Osteoblast (primary cell): Measurements from ENCODE around the gene ABCG8. TPM values are rescaled to one million over a fixed set of nuclear protein-coding genes. Genes with fewer than 3 reads are reported as not detected.

Source experiments
- DNase-seq: peaks from one replicate; pipeline ENCODE4 v3.0.0; 2011; ENCODE audit warnings: low spot score, mixed read lengths; ENCODE audit not compliant: insufficient read length; ENCODE audit errors: missing footprints
- H2AFZ ChIP-seq: 2 replicates; pipeline ENCODE4 v1.6.0; 2011; ENCODE audit warnings: mild to moderate bottlenecking, low read length
- H3K27ac ChIP-seq: 2 replicates; pipeline ENCODE4 v1.5.1; 2011; ENCODE audit warnings: mild to moderate bottlenecking, low read depth, low read length, moderate library complexity
- H3K27me3 ChIP-seq: 2 replicates; pipeline ENCODE4 v1.6.0; 2012; ENCODE audit warnings: mild to moderate bottlenecking, control low read depth, inconsistent platforms, low read length, moderate library complexity; ENCODE audit not compliant: insufficient read depth
- H3K36me3 ChIP-seq: 2 replicates; pipeline ENCODE4 v1.5.1; 2011; ENCODE audit warnings: mild to moderate bottlenecking, low read length, control low read depth, moderate library complexity; ENCODE audit not compliant: insufficient read depth
- H3K4me1 ChIP-seq: 2 replicates; pipeline ENCODE4 v1.5.1; 2011; ENCODE audit warnings: mild to moderate bottlenecking, low read length, control low read depth, moderate library complexity; ENCODE audit not compliant: insufficient read depth
- H3K4me2 ChIP-seq: 2 replicates; pipeline ENCODE4 v1.6.0; 2011; ENCODE audit warnings: mild to moderate bottlenecking, low read length; ENCODE audit not compliant: insufficient read depth
- H3K4me3 ChIP-seq: fragments of 200-600 bp; sonication (generic); 3 replicates; pipeline ENCODE4 v1.5.1; 2012; ENCODE audit warnings: mild to moderate bottlenecking, low read length, inconsistent platforms; ENCODE audit not compliant: insufficient read depth
- H3K79me2 ChIP-seq: 2 replicates; pipeline ENCODE4 v1.6.0; 2012; ENCODE audit warnings: mild to moderate bottlenecking, low read length, control low read depth, inconsistent platforms; ENCODE audit not compliant: insufficient read depth
- H3K9me3 ChIP-seq: 2 replicates; pipeline ENCODE4 v1.5.1; 2011; ENCODE audit warnings: low read depth, low read length, control low read depth
- H4K20me1 ChIP-seq: 2 replicates; pipeline ENCODE4 v1.6.0; 2012; ENCODE audit warnings: mild to moderate bottlenecking, low read length, control low read depth; ENCODE audit not compliant: insufficient read depth
- total RNA-seq: library from RNA; depleted of rRNA; stranded (reverse); fragments of >200 nt; gene quantifications from 2 replicates; pipeline ENCODE4 v1.2.3, GENCODE V29; 2012
- TF ChIP-seq, protein P1 (sequence below): IDR thresholded peaks from 2 replicates; pipeline ENCODE4 v1.5.1; 2011; ENCODE audit warnings: mild to moderate bottlenecking, low read depth, low read length, moderate library complexity; ENCODE audit errors: extremely low read depth

ABCG8 gene
- total RNA-seq, result not detected in 2 replicates

DNA sequence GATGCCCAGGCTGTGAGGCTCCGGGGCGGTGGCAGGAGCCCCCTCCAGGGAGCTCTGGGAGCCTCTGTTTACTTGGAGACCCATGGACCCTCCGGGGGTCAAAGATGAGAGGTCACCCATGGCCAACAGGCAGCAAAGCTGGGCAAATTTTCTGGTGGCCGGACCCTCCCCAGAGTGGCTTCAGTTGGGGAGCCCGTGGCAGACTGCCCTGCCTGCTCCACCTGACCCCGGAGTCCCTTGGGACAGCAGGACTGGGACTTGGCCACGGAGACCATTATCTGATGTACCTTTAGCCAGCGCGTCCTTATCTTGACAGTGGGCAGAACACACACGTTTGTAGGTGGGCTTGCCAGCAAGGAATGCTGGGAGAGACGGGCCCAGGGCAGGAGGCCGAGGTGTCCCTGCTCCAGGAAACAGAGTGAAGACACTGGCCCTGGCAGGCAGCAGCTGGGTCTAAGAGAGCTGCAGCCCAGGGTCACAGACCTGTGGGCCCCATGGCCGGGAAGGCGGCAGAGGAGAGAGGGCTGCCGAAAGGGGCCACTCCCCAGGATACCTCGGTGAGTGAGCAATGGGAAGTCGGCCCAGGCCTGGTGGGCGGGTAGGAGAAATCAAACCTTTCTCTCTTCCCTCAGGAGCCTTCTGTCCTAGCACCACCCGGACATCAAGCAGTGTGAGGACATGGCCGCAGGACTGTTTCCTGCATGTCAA lies at the start of gene ABCG8, which contains the start of gene ABCG5:
TSS of gene ABCG8 (plus strand) at position 412 of the 708 bp plus-strand sequence. CDS start at position 495, 83 bp downstream.
TSS of gene ABCG5 (minus strand) at position 280 of the 708 bp plus-strand sequence. CDS start at position 120, 160 bp downstream.
- H3K4me3 ChIP-seq, result no peak within 1 kb of the TSS
- H3K4me2 ChIP-seq, result no peak within 1 kb of the TSS
- no peaks in the 10 kb centered on the region for H4K20me1 ChIP-seq
- no peaks in the 10 kb centered on the region for H3K9me3 ChIP-seq
- no peaks in the 10 kb centered on the region for H3K79me2 ChIP-seq
- no peaks in the 10 kb centered on the region for H3K36me3 ChIP-seq
- TF ChIP-seq, protein P1, sequence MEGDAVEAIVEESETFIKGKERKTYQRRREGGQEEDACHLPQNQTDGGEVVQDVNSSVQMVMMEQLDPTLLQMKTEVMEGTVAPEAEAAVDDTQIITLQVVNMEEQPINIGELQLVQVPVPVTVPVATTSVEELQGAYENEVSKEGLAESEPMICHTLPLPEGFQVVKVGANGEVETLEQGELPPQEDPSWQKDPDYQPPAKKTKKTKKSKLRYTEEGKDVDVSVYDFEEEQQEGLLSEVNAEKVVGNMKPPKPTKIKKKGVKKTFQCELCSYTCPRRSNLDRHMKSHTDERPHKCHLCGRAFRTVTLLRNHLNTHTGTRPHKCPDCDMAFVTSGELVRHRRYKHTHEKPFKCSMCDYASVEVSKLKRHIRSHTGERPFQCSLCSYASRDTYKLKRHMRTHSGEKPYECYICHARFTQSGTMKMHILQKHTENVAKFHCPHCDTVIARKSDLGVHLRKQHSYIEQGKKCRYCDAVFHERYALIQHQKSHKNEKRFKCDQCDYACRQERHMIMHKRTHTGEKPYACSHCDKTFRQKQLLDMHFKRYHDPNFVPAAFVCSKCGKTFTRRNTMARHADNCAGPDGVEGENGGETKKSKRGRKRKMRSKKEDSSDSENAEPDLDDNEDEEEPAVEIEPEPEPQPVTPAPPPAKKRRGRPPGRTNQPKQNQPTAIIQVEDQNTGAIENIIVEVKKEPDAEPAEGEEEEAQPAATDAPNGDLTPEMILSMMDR, result no peak
- H3K4me1 ChIP-seq, result no peaks in the 10 kb centered on the region
- peaks cover 29% of the 10 kb centered on the region for H3K27me3 ChIP-seq
- no peak within 1 kb of the TSS for H2AFZ ChIP-seq
- no peak for DNase-seq
- no peak within 1 kb of the TSS for H3K27ac ChIP-seq

DNA sequence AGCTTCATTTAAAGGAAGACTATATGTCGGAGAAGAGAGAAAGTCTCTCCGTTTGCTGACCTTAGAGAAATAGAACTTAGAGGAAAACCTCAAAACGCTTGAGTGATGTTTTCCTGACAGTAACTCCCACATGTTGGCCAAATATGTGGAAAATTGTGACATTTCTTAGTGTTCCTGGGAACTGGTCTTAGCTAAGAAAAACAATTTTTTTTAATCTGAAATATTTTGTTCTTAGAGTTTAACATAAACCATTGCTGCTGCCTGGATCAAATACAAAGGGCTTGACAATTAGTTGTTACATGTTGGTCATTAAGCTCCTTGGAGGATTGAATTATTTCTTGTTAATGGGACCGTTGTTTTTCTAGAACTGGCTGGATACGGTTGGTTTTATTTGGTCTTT lies 48.6 kb upstream of the ABCG8 start:
- H3K9me3 ChIP-seq, result no peaks in the 10 kb centered on the region
- TF ChIP-seq, protein P1, result no peak
- no peaks in the 10 kb centered on the region for H3K27me3 ChIP-seq
- H2AFZ ChIP-seq, result no peak overlapping the region
- no peak overlapping the region for H3K27ac ChIP-seq
- H3K36me3 ChIP-seq, result peaks cover 19% of the 10 kb centered on the region
- H3K4me2 ChIP-seq, result no peak overlapping the region
- no peak overlapping the region for H3K4me3 ChIP-seq
- no peaks in the 10 kb centered on the region for H3K4me1 ChIP-seq
- DNase-seq, result no peak
- no peaks in the 10 kb centered on the region for H4K20me1 ChIP-seq
- H3K79me2 ChIP-seq, result no peaks in the 10 kb centered on the region

- TF ChIP-seq, protein P1, result no peak
- DNase-seq, result no peak
- Histone ChIP-seq H3K4me2 (no peak overlapping the region), H3K9me3 (no peaks in the 10 kb centered on the region), H3K27ac (no peak overlapping the region), H3K36me3 (peaks cover 19% of the 10 kb centered on the region), H3K4me3 (no peak overlapping the region), H2AFZ (no peak overlapping the region), H3K27me3 (no peaks in the 10 kb centered on the region), H3K79me2 (no peaks in the 10 kb centered on the region), H4K20me1 (no peaks in the 10 kb centered on the region), H3K4me1 (no peaks in the 10 kb centered on the region)
Observed at GRCh38 chr2:43791035-43791765, 47.6 kb upstream of the ABCG8 start.

DNA sequence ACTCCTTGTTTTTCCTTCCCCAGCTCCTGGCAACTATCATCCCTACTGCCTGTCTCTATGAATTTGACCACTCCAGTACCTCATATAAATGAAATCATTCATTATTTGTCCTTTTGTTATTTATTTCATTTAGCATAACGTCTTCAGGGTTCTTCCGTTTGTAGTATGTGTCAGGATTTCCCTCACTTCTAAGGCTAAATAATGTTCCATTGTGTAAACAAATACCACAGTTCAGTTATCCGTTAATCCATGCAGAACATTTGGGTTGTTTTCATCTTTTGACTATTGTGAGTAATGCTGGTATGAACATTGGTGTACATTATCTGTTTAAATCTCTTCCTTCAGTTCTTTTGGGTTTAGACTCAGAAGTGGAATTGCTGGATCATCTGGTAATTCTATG lies 46.1 kb upstream of the ABCG8 start:
- no peaks in the 10 kb centered on the region for H4K20me1 ChIP-seq
- no peaks in the 10 kb centered on the region for H3K79me2 ChIP-seq
- no peaks in the 10 kb centered on the region for H3K9me3 ChIP-seq
- no peak for DNase-seq
- no peaks in the 10 kb centered on the region for H3K27me3 ChIP-seq
- H3K4me2 ChIP-seq, result no peak overlapping the region
- H2AFZ ChIP-seq, result no peak overlapping the region
- peaks cover 19% of the 10 kb centered on the region for H3K36me3 ChIP-seq
- no peak overlapping the region for H3K4me3 ChIP-seq
- H3K27ac ChIP-seq, result no peak overlapping the region
- TF ChIP-seq, protein P1, result no peak
- no peaks in the 10 kb centered on the region for H3K4me1 ChIP-seq
